ENCODE results near the gene NOX1. TPM values are rescaled to one million over a fixed set of nuclear protein-coding genes. Genes with fewer than 3 reads are reported as not detected.

The NOX1 gene
- total and polyA plus RNA-seq, 2 of the 13 experiments (the other 11 are each of a cell fraction or from before 2014, with no cell fraction given): 0.07 TPM; not detected in 1

DNA sequence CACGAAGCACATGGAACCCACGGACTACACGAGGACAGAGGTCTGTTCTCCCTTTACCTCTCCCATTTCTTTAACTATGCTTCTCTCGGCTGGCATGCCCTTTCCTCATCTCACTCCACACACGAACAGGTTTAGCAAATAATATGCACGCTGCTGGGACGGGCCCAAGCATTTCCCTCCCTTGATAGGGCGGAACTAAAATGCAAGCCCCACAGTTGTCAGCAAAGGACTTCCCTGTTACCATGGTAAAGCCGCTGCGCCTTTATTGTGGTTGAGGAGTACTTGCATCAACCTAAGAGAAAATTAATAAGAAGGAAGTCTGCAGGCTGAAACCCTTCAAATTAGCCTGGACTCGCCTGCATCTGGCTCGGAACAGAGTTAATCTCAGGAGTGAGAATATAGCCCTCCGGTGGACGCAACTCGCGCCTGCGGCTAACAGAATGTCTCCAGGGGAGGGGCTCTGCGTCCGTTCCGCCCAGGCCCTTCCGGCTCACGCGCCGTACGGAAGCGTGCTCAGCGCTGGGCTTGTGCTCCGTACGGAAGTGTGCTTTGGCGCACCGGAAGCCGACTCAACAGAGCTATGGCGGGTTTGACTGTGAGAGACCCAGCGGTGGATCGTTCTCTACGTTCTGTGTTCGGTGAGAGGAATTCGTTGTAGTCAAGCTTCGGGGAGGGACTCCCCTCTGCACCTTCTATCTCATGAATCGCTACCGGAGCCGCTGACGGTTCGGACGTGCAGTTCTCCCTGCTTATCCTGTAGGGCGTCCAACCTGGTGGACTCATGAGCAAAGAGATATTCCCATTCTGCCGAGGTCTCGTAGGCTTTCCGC, 54.1 kb downstream of the NOX1 start, which contains the start of gene CSTF2 (continued):
- TF ChIP-seq RCOR2 (CRISPR knock-in tag; IDR thresholded peaks at IDR 0.05) (no peak), ZNF788 (CRISPR knock-in tag; IDR thresholded peaks at IDR 0.05; ENCODE audit: borderline replicate concordance) (no peak; the same call in 1 of the 2 replicates), MAF1 (CRISPR knock-in tag; IDR thresholded peaks at IDR 0.05; ENCODE audit: borderline replicate concordance) (0 out of 2 replicates have a peak, but pooled peaks have one; percentile 33), ZNF510 (CRISPR knock-in tag; IDR thresholded peaks at IDR 0.05; ENCODE audit: low read depth) (no peak), REL (CRISPR knock-in tag; conservative IDR thresholded peaks at IDR 0.05) (no peak), ZNF850 (CRISPR knock-in tag; conservative IDR thresholded peaks at IDR 0.05) (no peak), ATF7-NPFF (CRISPR knock-in tag; IDR thresholded peaks at IDR 0.05; ENCODE audit: low read depth) (no peak), MTA3 (CRISPR knock-in tag; IDR thresholded peaks at IDR 0.05) (no peak), ZNF225 (CRISPR knock-in tag; IDR thresholded peaks at IDR 0.05) (no peak), MXI1 (IDR thresholded peaks at IDR 0.05; ENCODE audit: borderline replicate concordance, low read depth, low read length) (peak; percentile 31; the same call in 1 of the 3 replicates), ZNF652 (CRISPR knock-in tag; IDR thresholded peaks at IDR 0.05; ENCODE audit: borderline replicate concordance, low read depth) (no peak), ZNF577 (CRISPR knock-in tag; IDR thresholded peaks at IDR 0.05; ENCODE audit: borderline replicate concordance, low read depth) (no peak), ZNF607 (CRISPR knock-in tag; IDR thresholded peaks at IDR 0.05; ENCODE audit: borderline replicate concordance) (0 out of 2 replicates have a peak, but pooled peaks have one; percentile 50), ZFYVE20 (CRISPR knock-in tag; IDR thresholded peaks at IDR 0.05; ENCODE audit: borderline replicate concordance, low read depth) (no peak), ARNT2 (CRISPR knock-in tag; IDR thresholded peaks at IDR 0.05; ENCODE audit: low read depth) (no peak), ZNF354B (CRISPR knock-in tag; IDR thresholded peaks at IDR 0.05) (no peak), AGO1 (IDR thresholded peaks at IDR 0.05; ENCODE audit: low read depth, low read length, poor library complexity, severe bottlenecking) (no peak), CEBPB (IDR thresholded peaks at IDR 0.05; ENCODE audit: borderline replicate concordance, low read depth, low read length) (no peak), ZBTB38 (CRISPR knock-in tag; IDR thresholded peaks at IDR 0.05) (no peak), NCOA1 (CRISPR knock-in tag; IDR thresholded peaks at IDR 0.05) (no peak), PITX1 (CRISPR knock-in tag; IDR thresholded peaks at IDR 0.05) (no peak), RFX1 (IDR thresholded peaks at IDR 0.05) (peak; percentile 43; the same call in 1 of the 2 replicates), CBX2 (IDR thresholded peaks at IDR 0.05; ENCODE audit: low read depth, low read length) (no peak), CBX2 (CRISPR knock-in tag; IDR thresholded peaks at IDR 0.05; ENCODE audit: low read depth) (no peak), ZNF33B (CRISPR knock-in tag; IDR thresholded peaks at IDR 0.05) (no peak), ZNF17 (CRISPR knock-in tag; IDR thresholded peaks at IDR 0.05) (no peak), SNAPC2 (CRISPR knock-in tag; IDR thresholded peaks at IDR 0.05) (no peak), ZNF530 (CRISPR knock-in tag; IDR thresholded peaks at IDR 0.05; ENCODE audit: low read depth) (no peak), BCL6 (CRISPR knock-in tag; IDR thresholded peaks at IDR 0.05) (0 out of 2 replicates have a peak, but pooled peaks have one; percentile 32), ATF7 (IDR thresholded peaks at IDR 0.05) (no peak), ATF7 (CRISPR knock-in tag; IDR thresholded peaks at IDR 0.05) (no peak)
- TF ChIP-seq, protein P1, sequence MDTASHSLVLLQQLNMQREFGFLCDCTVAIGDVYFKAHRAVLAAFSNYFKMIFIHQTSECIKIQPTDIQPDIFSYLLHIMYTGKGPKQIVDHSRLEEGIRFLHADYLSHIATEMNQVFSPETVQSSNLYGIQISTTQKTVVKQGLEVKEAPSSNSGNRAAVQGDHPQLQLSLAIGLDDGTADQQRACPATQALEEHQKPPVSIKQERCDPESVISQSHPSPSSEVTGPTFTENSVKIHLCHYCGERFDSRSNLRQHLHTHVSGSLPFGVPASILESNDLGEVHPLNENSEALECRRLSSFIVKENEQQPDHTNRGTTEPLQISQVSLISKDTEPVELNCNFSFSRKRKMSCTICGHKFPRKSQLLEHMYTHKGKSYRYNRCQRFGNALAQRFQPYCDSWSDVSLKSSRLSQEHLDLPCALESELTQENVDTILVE (CRISPR knock-in tag; IDR thresholded peaks at IDR 0.05): no peak
- TF ChIP-seq, protein P2, sequence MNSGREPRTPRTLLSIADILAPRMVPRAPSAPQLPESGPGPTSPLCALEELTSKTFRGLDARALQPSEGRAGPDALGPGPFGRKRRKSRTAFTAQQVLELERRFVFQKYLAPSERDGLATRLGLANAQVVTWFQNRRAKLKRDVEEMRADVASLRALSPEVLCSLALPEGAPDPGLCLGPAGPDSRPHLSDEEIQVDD (CRISPR knock-in tag; IDR thresholded peaks at IDR 0.05; ENCODE audit: borderline replicate concordance): no peak
